WI38 (cell line): ENCODE results near the gene BLOC1S1.

Experiments used
- H3K4me3 ChIP-seq: 2 replicates; pipeline ENCODE4 v1.5.1; 2011; ENCODE audit warnings: low read depth, mild to moderate bottlenecking, control low read depth, low read length
- CTCF ChIP-seq: IDR thresholded peaks from 2 replicates; pipeline ENCODE4 v1.5.1; 2012; ENCODE audit warnings: low read depth, mild to moderate bottlenecking, control low read depth, low read length

The BLOC1S1 gene

GRCh38 chr12:55699471-55700055, 16.3 kb upstream of the BLOC1S1 start:
- no peak for TF ChIP-seq CTCF

GRCh38 chr12:55700255-55701018, 15.4 kb upstream of the BLOC1S1 start:
- no peak overlapping the region for H3K4me3 ChIP-seq
- TF ChIP-seq CTCF: no peak

More at GRCh38 chr12:55699471-55700055, 16.3 kb upstream of the BLOC1S1 start:
- no peak overlapping the region for H3K4me3 ChIP-seq

GRCh38 chr12:55702861-55703260, 13.0 kb upstream of the BLOC1S1 start:
- TF ChIP-seq CTCF: no peak
- H3K4me3 ChIP-seq: no peak overlapping the region

- TF ChIP-seq CTCF: no peak
These were observed 12.6 kb upstream of the BLOC1S1 start for GRCh38 chr12:55703288-55703687.

GRCh38 chr12:55703901-55704761, 11.7 kb upstream of the BLOC1S1 start:
- TF ChIP-seq CTCF: no peak
- no peak overlapping the region for H3K4me3 ChIP-seq

More at GRCh38 chr12:55703288-55703687, 12.6 kb upstream of the BLOC1S1 start:
- no peak overlapping the region for H3K4me3 ChIP-seq

- no peak for TF ChIP-seq CTCF
- no peak overlapping the region for H3K4me3 ChIP-seq
These were observed 10.8 kb upstream of the BLOC1S1 start for GRCh38 chr12:55704824-55705718.
